Measurements from ENCODE around the gene TTC27.

The TTC27 gene

DNA sequence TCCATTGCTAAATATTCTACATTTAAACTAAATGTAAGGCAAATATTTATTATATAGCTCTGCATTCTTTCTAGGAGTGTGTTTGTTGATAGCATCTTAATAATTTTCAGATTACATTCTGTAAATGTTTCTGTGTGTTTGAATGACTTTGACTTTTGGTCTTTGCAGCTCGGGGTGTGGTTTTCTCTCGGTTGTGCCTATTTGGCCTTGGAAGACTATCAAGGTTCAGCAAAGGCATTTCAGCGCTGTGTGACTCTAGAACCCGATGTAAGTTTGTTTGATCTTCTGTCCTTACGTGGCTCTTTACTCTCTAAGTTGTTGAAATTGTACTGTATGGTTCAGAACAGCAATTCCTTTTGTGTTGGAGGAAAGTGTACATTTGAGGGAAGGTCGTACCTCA, 149.9 kb downstream of the TTC27 start:
- H3K4me3 ChIP-seq (ENCODE audit: low read length): no peak overlapping the region
- H3K27ac ChIP-seq (ENCODE audit: low read length): no peak overlapping the region
- no peaks in the 10 kb centered on the region for H3K9me3 ChIP-seq (ENCODE audit: insufficient read depth, low read length)
- H3K79me2 ChIP-seq (ENCODE audit: low read length): no peaks in the 10 kb centered on the region
- H2AFZ ChIP-seq (ENCODE audit: low read depth, low read length): no peak overlapping the region
- no peak overlapping the region for H3K9ac ChIP-seq (ENCODE audit: low read length)
- no peaks in the 10 kb centered on the region for H4K20me1 ChIP-seq (ENCODE audit: insufficient read depth, low read length)
- H3K27me3 ChIP-seq (ENCODE audit: low read depth, low read length): no peaks in the 10 kb centered on the region
- H3K36me3 ChIP-seq (replicated peaks; ENCODE audit: low read depth, low read length): peaks cover 4% of the 10 kb centered on the region
- H3K4me1 ChIP-seq (ENCODE audit: low read length): peaks cover 17% of the 10 kb centered on the region
- TF ChIP-seq CTCF (IDR thresholded peaks at IDR 0.05; ENCODE audit: low read depth, low read length) (no peak), EZH2phosphoT487 (IDR thresholded peaks at IDR 0.05; ENCODE audit: low read depth) (no peak)
- H3K4me2 ChIP-seq (ENCODE audit: low read length): no peak overlapping the region

DNA sequence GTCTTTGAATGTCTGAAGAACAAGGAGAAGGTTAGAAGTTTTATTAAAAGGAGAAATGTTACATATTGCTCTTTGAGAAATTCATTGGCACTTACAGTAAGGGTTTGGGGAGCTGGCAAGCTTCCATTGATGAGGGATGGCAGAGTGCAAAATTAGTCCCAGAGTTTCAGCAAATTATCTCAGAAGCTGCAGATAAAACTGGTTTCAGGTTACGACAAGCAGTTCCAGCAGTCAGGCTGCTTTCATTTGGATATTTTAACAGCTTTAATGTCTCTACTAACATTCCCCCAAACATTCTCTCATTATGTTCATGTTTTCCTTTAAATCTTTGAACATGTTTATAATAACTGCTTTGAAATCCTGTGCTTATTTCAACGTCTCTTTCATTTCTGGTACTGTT, 153.1 kb downstream of the TTC27 start:
- H3K9ac ChIP-seq (ENCODE audit: low read length): no peak overlapping the region
- no peak for TF ChIP-seq EZH2phosphoT487 (IDR thresholded peaks at IDR 0.05; ENCODE audit: low read depth)
- TF ChIP-seq CTCF (IDR thresholded peaks at IDR 0.05; ENCODE audit: low read depth, low read length): no peak
- H3K79me2 ChIP-seq (ENCODE audit: low read length): no peaks in the 10 kb centered on the region
- H3K4me1 ChIP-seq (ENCODE audit: low read length): peaks cover 4% of the 10 kb centered on the region
- no peak overlapping the region for H3K27ac ChIP-seq (ENCODE audit: low read length)
- no peak overlapping the region for H3K4me3 ChIP-seq (ENCODE audit: low read length)
- H2AFZ ChIP-seq (ENCODE audit: low read depth, low read length): no peak overlapping the region
- H3K9me3 ChIP-seq (ENCODE audit: insufficient read depth, low read length): no peaks in the 10 kb centered on the region
- no peak overlapping the region for H3K4me2 ChIP-seq (ENCODE audit: low read length)
- H4K20me1 ChIP-seq (ENCODE audit: insufficient read depth, low read length): no peaks in the 10 kb centered on the region
- H3K27me3 ChIP-seq (ENCODE audit: low read depth, low read length): no peaks in the 10 kb centered on the region
- H3K36me3 ChIP-seq (replicated peaks; ENCODE audit: low read depth, low read length): peaks cover 4% of the 10 kb centered on the region

GRCh38 chr2:32783469-32783868, 155.6 kb downstream of the TTC27 start:
- peaks cover 2% of the 10 kb centered on the region for H3K36me3 ChIP-seq (replicated peaks; ENCODE audit: low read depth, low read length)
- TF ChIP-seq EZH2phosphoT487 (IDR thresholded peaks at IDR 0.05; ENCODE audit: low read depth): no peak
- no peak for TF ChIP-seq CTCF (IDR thresholded peaks at IDR 0.05; ENCODE audit: low read depth, low read length)
- peaks cover 21% of the 10 kb centered on the region for H3K4me1 ChIP-seq (ENCODE audit: low read length)
- no peak overlapping the region for H3K27ac ChIP-seq (ENCODE audit: low read length)
- H2AFZ ChIP-seq (ENCODE audit: low read depth, low read length): no peak overlapping the region
- H3K9me3 ChIP-seq (ENCODE audit: insufficient read depth, low read length): no peaks in the 10 kb centered on the region
- no peak overlapping the region for H3K9ac ChIP-seq (ENCODE audit: low read length)
- no peaks in the 10 kb centered on the region for H4K20me1 ChIP-seq (ENCODE audit: insufficient read depth, low read length)
- H3K79me2 ChIP-seq (ENCODE audit: low read length): no peaks in the 10 kb centered on the region
- no peak overlapping the region for H3K4me2 ChIP-seq (ENCODE audit: low read length)
- no peak overlapping the region for H3K4me3 ChIP-seq (ENCODE audit: low read length)
- no peaks in the 10 kb centered on the region for H3K27me3 ChIP-seq (ENCODE audit: low read depth, low read length)

DNA sequence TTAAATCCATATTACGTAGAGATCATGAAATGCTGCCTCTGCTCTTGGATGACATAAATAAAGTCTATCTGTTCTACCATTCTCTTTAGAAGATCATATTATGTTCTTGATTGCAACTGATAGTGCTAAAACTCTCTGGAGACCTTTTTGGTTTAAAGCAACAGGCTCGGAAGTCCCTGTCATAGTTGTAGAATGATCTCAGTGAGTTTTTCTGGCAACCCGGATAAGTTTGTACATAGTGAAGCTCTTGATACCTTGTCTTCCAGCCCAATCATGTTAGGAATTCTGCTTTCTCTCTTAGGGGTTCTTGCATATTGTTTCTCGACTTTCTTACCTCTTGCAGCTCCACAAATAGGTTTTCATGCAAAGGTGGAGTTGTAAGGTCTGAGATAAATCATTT, 156.1 kb downstream of the TTC27 start:
- H3K9me3 ChIP-seq (ENCODE audit: insufficient read depth, low read length): no peaks in the 10 kb centered on the region
- TF ChIP-seq CTCF (IDR thresholded peaks at IDR 0.05; ENCODE audit: low read depth, low read length): no peak
- no peak for TF ChIP-seq EZH2phosphoT487 (IDR thresholded peaks at IDR 0.05; ENCODE audit: low read depth)
- no peaks in the 10 kb centered on the region for H4K20me1 ChIP-seq (ENCODE audit: insufficient read depth, low read length)
- H3K9ac ChIP-seq (ENCODE audit: low read length): no peak overlapping the region
- H3K27me3 ChIP-seq (ENCODE audit: low read depth, low read length): no peaks in the 10 kb centered on the region
- no peak overlapping the region for H3K4me3 ChIP-seq (ENCODE audit: low read length)
- no peak overlapping the region for H2AFZ ChIP-seq (ENCODE audit: low read depth, low read length)
- H3K4me1 ChIP-seq (ENCODE audit: low read length): peaks cover 26% of the 10 kb centered on the region
- H3K4me2 ChIP-seq (ENCODE audit: low read length): no peak overlapping the region
- no peaks in the 10 kb centered on the region for H3K36me3 ChIP-seq (replicated peaks; ENCODE audit: low read depth, low read length)
- H3K27ac ChIP-seq (ENCODE audit: low read length): no peak overlapping the region
- no peaks in the 10 kb centered on the region for H3K79me2 ChIP-seq (ENCODE audit: low read length)
